Activated naive CD8-positive, alpha-beta T cell treated with anti-CD3 and anti-CD28 coated beads, Interleukin-2, amount 50 U/mL, for 16 hours (primary cell): ENCODE data around the gene PDZRN4.
"Not testable (repeated sequence)": the region's sequence is repeated elsewhere in the genome, so short reads cannot be mapped to it uniquely, and the experiment has no call there.

Experiments
- DNase-seq: peaks from one replicate; pipeline ENCODE4 v3.0.0-alpha.2; 2020; ENCODE audit warnings: low read depth, low spot score

Gene PDZRN4

DNA sequence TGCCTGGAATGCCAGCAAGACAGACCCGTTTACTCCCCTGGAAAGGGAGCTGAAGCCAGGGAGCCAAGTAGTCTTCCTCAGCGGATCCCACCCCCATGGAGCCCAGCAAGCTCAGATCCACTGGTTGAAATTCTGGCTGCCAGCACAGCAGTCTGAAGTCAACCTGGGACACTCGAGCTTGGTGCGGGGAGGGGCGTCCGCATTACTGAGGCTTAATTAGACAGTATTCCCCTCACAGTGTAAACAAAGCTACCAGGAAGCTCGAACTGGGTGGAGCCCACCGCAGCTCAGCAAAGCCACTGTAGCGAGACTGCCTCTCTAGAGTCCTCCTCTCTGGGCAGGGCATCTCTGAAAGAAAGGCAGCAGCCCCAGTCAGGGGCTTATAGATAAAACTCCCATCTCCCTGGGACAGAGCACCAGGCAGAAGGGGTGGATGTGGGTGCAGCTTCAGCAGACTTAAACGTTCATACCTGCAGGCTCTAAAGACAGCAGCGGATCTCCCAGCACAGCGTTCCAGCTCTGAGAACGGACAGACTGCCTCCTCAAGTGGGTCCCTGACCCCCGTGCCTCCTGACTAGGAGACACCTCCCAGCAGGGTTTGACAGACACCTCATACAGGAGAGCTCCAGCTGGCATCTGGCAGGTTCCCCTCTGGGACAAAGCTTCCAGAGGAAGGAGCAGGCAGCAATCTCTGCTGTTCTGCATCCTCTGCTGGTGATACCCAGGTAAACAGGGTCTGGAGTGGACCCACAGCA is 92.4 kb downstream of the PDZRN4 start:
- DNase-seq = not testable (repeated sequence)

DNA sequence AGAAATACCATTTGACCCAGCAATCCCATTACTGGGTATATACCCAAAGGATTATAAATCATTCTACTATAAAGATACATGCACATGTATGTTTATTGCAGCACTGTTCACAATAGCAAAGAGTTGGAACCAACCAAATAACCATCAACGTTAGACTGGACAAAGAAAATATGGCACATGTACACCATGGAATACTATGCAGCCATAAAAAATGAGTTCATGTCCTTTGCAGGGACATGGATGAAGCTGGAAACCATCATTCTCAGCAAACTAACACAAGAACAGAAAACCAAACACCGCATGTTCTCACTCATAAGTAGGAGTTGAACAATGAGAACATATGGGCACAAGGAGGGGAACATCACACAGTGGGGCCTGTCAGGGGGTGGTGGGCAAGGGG is 97.3 kb downstream of the PDZRN4 start:
- DNase-seq = not testable (repeated sequence)

DNA sequence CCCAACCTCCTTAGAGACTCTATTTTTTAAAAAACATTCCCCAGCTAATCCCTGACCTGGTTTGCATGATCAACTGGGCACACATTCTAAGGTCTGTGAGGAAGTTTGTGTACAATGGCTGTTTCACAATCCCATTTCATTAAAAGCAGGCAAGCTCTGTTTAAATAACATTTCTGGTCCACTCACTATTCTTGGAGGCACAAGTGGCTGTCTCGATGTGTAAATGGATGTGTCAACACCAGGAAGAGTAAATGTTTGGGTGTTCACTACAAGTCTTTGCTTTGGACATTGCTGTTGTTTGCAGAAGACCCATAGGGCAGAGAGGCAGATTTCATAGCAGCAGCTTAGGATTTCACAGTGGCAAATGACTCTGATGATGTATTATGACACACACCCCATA is 98.3 kb downstream of the PDZRN4 start:
- no peak for DNase-seq

DNA sequence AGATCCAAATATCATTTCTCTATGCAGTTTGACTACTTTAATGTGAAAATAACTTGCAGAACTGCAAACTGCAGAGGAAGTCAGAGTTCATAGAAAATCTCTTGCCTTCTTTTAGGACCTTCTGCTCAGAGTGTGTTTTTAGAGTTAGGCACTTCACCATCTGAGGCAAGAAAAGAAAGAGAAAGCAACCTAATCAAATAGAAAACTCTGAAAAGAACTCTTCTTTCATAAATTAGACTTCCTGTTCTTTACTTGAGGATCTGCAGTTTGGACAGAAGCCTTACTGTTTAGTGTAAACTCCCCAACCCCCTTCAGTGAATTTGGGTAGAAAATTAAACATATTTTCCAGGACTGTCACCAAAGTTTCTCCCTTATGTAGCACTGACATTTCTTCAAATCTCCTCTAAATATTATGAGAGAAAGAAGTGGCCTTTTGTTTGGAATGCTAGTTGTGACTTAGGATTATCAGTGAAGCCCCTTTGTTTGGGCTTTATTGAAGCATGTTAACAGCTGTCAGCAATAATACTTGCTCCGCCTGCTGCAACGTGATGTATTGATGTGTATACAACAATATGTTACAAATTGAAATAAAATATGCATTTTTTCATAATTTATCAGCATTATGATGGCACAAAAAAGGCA is 99.5 kb downstream of the PDZRN4 start:
- DNase-seq = no peak

DNA sequence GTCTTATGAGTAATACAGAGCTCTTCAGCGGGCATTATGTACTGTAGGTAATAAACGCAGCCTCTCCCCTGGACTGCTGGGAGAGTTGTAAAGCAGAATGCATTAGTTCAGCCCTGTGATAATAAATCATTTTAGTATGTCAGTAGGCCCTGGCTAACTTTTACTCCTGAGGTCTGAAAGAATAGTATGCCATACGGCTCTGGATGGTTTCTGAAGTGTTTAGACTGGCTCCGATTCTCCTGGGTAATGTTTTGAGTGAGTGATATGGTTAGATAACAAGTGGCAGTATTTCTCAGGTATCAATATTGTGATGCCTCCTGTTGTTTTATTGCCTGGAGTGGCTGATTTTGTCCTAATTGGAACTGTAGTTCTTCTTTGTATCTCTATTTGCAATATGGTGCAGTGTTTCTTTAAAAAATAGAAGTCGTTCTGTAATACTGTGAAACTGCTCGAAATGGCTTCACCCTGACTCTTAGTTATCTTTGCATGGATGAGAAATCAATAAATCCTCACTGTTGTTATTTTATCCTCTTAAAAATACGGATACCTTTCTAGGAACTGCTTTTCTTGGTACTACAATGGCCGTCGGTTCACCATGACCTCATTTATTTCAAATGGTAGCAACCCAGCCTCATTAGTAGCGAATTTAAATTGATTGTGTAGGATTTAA is 100.2 kb downstream of the PDZRN4 start:
- DNase-seq = no peak

GRCh38 chr12:41289501-41289900 is 101.4 kb downstream of the PDZRN4 start:
- no peak for DNase-seq

DNA sequence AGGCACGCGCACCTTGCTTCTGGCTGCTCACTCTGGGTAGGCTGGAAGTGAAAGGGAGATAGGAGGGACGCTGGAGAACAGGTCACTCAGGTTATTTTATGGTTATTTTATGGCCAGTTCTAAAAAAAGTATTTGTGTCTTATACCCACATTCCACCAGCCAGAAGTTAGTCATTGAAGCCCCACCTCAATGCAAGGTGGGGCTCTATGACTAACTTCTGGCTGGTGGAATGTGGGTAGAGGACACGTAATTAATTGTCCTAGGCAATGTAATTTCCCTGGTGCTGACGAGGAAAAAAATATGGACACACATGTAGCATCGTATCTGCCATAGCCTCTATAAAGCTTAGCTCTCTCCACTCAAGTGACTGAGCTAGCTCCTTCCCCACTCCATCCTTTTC is 104.9 kb downstream of the PDZRN4 start:
- no peak for DNase-seq

DNA sequence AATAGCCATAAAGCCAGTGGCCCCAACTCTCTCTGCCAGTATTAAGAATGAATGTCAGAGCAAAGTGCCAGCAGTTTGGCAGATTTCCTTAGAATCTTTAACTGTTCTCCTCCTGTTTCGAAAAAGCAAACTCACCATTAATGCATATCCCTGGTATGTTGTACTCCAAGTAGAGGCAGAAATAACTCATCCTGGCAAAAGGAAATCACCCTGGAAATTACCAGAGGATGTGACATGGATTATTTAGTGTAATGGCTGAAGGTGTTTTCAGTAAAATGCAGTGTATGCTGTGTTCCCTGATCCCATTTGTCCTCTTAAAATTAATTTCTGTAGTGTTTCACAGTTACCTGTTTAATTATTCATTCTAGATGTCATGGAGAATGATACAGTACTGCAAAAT is 105.3 kb downstream of the PDZRN4 start:
- no peak for DNase-seq

DNA sequence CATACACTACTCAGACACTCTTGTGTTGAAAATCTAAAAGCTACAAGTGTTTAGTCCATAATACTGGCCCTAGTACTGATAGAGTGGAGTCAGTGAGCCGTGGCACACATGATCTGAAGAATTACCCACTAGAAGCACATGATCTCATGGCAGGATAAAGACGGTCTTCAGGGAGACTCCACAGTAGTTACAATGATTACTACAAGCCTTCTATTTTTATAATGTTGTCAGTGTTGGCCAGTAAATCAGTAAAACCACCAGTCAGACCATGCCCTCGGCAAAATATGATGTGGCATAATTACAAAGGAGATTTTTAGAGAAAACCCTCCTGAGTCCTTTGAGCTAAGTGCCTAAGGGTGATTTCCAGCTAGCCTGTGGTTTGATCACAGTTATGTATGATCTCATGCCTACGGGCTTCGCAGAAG is 114.9 kb downstream of the PDZRN4 start:
- no peak for DNase-seq

DNA sequence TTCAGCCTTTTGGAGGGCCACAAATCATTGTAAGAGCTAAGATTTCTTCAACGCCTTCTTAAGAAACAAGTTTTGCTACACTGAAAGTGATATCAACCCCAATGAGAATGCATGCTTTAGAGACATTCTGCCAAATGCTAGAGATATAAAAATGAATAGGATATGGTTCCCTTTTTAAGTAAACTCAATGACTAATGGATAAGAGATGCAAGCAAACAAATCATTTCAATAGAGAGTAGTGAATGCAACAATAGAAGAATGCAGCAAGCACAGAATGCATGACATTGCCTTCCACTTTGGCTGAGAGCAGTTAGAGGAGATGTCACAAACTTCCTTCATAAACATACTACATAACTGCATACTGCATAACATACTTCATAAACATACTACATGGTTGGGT is 116.4 kb downstream of the PDZRN4 start:
- no peak for DNase-seq

DNA sequence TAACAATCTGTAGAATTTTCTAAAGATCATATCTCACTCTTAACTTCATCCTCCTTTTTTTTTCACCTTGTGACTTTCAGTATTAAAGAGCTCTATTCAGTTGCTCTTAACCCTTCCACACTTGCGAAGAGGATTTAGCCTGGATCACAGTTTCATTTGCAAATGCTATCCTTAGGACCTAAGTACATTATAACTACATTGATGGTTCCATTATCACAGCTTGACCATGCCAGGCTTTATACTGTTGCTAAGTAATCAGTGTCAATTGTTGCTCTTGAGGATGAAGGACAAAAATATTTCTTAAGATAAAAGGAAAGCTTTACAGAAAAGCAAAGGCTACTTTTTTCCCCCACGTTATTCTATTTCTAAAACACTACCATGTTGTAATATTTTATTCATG is 122.2 kb downstream of the PDZRN4 start:
- no peak for DNase-seq

DNA sequence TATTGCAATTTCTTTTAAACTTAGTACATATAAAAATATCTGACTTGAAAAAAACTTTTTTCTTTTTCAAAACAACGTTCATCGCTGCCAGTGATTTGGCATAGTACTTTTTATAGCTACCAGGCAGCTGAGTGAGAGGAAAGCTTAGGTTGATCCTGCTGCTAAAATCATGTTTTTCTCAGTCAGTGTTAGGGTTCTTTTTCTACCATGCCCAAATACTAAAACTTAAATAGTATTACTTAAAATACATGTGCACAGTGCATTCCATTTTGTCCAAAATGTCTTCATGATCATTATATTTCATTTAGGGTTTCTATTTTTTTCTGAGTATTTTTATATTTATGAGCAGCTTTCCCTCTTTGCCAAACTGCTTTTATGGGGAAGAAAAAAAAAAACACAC is 123.8 kb downstream of the PDZRN4 start:
- no peak for DNase-seq

- DNase-seq = not testable (repeated sequence)
These were observed 124.3 kb downstream of the PDZRN4 start for GRCh38 chr12:41312451-41312850.

DNA sequence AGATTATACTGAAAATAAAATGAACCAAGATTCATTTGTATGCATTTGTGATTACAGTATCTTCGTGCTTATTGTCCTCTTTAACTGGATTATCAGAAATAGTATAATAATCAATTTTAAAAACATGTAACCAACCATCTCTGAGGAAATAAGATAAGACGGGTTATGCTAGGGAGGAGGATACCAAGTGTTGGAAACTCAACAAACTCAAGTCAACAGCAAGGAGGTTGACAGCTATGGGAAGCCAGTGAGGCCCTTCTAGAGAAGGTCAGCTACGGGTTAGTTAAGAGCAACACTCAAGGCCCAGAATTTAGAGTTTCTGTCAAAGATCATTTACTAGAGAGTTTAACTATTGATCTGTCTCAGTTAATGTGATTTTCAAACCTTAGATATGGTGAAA is 137.2 kb downstream of the PDZRN4 start:
- DNase-seq = no peak

DNA sequence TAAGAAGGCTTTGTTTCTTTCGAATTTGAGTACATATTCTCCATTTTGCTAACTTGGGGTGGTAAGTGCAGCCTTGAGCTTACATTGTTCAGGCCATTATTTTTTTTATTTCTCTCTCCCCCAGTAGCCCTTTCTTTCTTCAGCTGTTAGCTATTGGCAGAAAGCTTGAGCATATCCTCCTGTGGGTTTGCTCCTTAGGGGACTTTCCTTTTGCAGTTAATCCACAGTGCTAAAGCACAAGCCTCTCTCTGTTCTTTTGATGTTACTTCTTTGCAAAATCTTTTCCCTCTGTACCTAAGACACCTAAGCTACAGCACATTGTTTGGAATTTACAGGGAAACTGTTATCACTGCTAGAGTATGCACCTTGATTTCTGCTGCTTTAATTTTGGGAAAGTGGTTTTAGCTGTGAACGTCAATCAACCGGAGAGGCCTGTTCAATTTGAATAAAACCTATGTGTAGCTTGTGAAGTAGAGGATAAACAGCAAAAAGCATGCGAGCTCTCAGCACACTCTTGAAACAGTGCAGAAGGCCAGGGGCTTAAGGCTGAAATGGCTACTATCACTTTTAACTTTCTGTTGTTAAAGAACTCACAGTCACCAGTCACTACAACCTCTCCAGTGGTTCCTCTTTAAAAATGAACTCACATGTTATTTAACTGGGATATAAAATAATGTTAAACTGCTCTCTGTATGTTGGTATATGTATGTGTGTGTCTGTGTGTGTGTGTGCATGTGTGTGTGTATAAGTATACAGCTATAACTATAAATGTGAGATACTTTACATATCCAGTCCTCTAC is 139.2 kb downstream of the PDZRN4 start:
- DNase-seq = no peak

DNA sequence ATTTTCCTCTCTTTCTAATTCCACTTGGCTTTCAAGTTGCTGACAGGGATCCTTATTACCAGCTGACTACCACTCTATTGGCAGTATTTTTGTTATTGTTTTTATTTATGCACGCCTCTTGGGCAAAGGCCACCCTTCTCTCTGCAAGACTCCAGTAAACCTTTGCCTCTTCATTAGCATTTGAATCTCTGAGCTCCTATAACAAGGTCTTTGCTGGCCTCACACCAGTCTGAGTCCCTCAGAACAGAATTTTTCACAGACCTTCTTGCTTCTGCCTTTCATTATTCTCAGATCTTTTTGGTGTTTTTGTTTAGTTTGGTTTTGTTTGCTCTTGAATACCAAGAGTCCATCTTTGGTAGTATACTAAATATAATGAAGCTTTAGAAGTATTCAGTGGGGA is 145.9 kb downstream of the PDZRN4 start:
- no peak for DNase-seq

DNA sequence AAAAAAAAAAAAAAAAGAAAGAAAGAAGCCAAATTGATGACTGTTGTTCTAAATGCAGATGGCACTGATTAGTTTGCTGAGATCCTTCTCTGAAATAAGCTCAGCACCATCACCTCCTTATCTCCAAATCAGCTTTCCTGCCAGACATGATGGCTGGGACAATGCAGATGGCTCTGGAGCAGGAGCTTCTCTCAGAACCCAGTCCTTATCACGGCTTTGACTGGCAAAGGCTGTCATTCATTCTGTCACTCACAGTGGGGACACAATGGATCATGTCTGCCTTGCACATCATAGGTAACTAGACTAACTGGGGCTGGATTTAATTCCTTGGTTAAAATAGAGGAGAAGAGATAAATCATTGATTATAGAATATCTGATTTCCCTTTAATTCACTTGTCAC is 146.3 kb downstream of the PDZRN4 start:
- no peak for DNase-seq

DNA sequence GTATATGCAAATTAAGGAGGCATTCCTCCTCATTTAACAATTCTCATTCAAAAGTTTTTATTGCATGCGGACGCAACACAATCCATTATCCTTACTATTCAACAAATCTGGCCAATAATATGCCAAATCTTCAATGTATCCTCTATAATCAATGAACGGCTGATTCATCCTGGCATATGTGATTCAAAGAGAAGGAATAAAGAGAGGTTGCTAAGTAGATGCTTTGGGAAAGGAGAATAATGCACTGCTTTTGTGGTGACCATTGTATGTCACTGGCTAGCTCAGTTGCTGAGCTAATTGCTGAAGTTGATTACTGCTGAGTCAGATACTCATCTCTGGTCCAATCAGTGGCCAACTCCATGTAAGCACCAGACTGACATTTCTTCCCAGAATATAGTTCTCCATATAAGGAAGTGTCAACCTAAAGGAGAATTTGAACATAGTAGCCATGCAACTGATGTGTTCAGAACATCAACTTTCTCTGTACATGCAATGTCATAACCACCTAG is 148.0 kb downstream of the PDZRN4 start:
- DNase-seq = no peak

- DNase-seq = no peak
These were observed 151.7 kb downstream of the PDZRN4 start for GRCh38 chr12:41339784-41340183.

GRCh38 chr12:41344776-41345470 is 156.8 kb downstream of the PDZRN4 start:
- no peak for DNase-seq

DNA sequence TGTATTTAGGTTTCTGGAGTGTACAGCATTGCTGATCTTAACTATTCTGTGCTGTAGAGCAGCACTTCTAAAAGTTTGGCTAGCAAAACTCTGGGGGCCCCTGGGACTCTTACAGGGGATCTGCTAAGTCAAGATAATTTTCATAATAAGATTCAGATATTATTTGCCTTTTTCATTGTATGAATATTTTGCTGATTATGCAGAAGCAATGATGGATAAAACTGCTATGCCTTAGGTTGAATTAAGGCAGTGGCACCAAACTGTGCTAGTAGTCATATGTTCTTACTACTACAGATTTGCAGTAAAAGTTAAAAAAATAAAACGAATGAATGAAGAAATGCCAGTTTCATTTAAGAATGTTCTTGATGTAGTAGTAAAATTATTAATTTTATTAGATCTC is 160.1 kb downstream of the PDZRN4 start:
- DNase-seq = no peak
